GM19238 (cell line): ENCODE data around the gene CFL1.
"Not testable (repeated sequence)": the region's sequence is repeated elsewhere in the genome, so short reads cannot be mapped to it uniquely, and the experiment has no call there.

ENCODE experiments used
- DNase-seq: peaks from one replicate; pipeline ENCODE4 v3.0.0; 2011; ENCODE audit warnings: low spot score; ENCODE audit not compliant: insufficient read length

CFL1 gene

GRCh38 chr11:65857853-65858680 is at the start of gene CFL1:
CFL1 (minus strand) TSS chr11:65858180; CDS start chr11:65858099, 81 bp downstream.
- peak; percentile 83 for DNase-seq

- DNase-seq, result no peak
Observed at GRCh38 chr11:65906602-65907001, 48.6 kb upstream of the CFL1 start.

- DNase-seq, result no peak
Observed at GRCh38 chr11:65903715-65904114, 45.7 kb upstream of the CFL1 start.

- no peak for DNase-seq
Observed at GRCh38 chr11:65903068-65903481, 45.1 kb upstream of the CFL1 start.

GRCh38 chr11:65900899-65901180 is 42.9 kb upstream of the CFL1 start:
- DNase-seq, result no peak

GRCh38 chr11:65900125-65900898 is 42.3 kb upstream of the CFL1 start, which contains the start of gene FOSL1:
FOSL1 (minus strand) TSS chr11:65900388; CDS start chr11:65900339, 49 bp downstream.
- peak; percentile 85 for DNase-seq

- DNase-seq, result no peak
Observed at GRCh38 chr11:65899356-65900124, 41.6 kb upstream of the CFL1 start.

- no peak for DNase-seq
Observed at GRCh38 chr11:65898656-65899355, 40.8 kb upstream of the CFL1 start.

GRCh38 chr11:65897020-65897471 is 39.1 kb upstream of the CFL1 start:
- DNase-seq, result no peak

GRCh38 chr11:65896034-65896999 is 38.3 kb upstream of the CFL1 start:
- no peak for DNase-seq

- no peak for DNase-seq
Observed at GRCh38 chr11:65895482-65895981, 37.6 kb upstream of the CFL1 start.

- DNase-seq, result no peak
Observed at GRCh38 chr11:65894034-65894591, 36.1 kb upstream of the CFL1 start.

GRCh38 chr11:65892661-65893317 is 34.8 kb upstream of the CFL1 start:
- DNase-seq, result no peak

GRCh38 chr11:65892137-65892540 is 34.2 kb upstream of the CFL1 start:
- not testable (repeated sequence) for DNase-seq

GRCh38 chr11:65891219-65892136 is 33.5 kb upstream of the CFL1 start:
- no peak for DNase-seq

GRCh38 chr11:65890324-65891218 is 32.6 kb upstream of the CFL1 start, which contains the start of gene CCDC85B:
CCDC85B (plus strand) TSS chr11:65890673; CDS start chr11:65890784, 111 bp downstream.
- DNase-seq, result peak; percentile 91
